Mammary epithelial cell (primary cell): ENCODE data around the gene TTPAL.

ENCODE experiments used
- CTCF ChIP-seq, 2 donors: IDR thresholded peaks in 1 of 2; conservative IDR thresholded peaks in 1 of 2; 2 replicates each; pipeline ENCODE4 v1.5.1; 2011 to 2012; ENCODE audit warnings: inconsistent platforms in 2 of 2, low read length in 2 of 2, mild to moderate bottlenecking in 2 of 2, control low read depth in 1 of 2, low read depth in 1 of 2; ENCODE audit not compliant: insufficient read depth in 1 of 2; ENCODE audit errors: extremely low read depth in 1 of 2
- EZH2 ChIP-seq: IDR thresholded peaks from 2 replicates; pipeline ENCODE4 v1.6.1; 2012; ENCODE audit warnings: low read length, inconsistent platforms, borderline replicate concordance

- TF ChIP-seq EZH2 (no peak), CTCF (conservative IDR thresholded peaks at IDR 0.05 in 1 of 2, IDR thresholded peaks at IDR 0.05 in 1 of 2; ENCODE audit: extremely low read depth in 1 of 2, insufficient read depth in 1 of 2, low read depth in 1 of 2, low read length in 2 of 2) (no peak)
Measured at GRCh38 chr20:44425923-44426322, 49.8 kb upstream of the TTPAL start.
